Activated CD8-positive, alpha-beta memory T cell treated with anti-CD3 and anti-CD28 coated beads for 48 hours (primary cell): ENCODE measurements around the gene TGIF2.
"Not testable (repeated sequence)": the region's sequence is repeated elsewhere in the genome, so short reads cannot be mapped to it uniquely, and the experiment has no call there.

Experiments used
- DNase-seq, 3 experiments: peaks; one replicate each; pipeline ENCODE4 v3.0.0-alpha.2; 2020; ENCODE audit warnings: low read depth in 2 of 3, low spot score in 2 of 3

The TGIF2 gene

GRCh38 chr20:36611625-36612024 lies 38.2 kb downstream of the TGIF2 start:
- no peak for DNase-seq

- no peak for DNase-seq
Measured at GRCh38 chr20:36613974-36614373, 40.6 kb downstream of the TGIF2 start.

- DNase-seq = no peak
Measured at GRCh38 chr20:36614781-36615557, 41.6 kb downstream of the TGIF2 start.

GRCh38 chr20:36620917-36621316 lies 47.5 kb downstream of the TGIF2 start:
- DNase-seq = no peak

- no peak for DNase-seq
Measured at GRCh38 chr20:36623444-36623843, 50.0 kb downstream of the TGIF2 start.

- no peak for DNase-seq
Measured at GRCh38 chr20:36624068-36624943, 50.9 kb downstream of the TGIF2 start.

- no peak for DNase-seq
Measured at GRCh38 chr20:36624944-36625324, 51.5 kb downstream of the TGIF2 start.

- DNase-seq = no peak
Measured at GRCh38 chr20:36628076-36628475, 54.7 kb downstream of the TGIF2 start.

- DNase-seq = no peak
Measured at GRCh38 chr20:36629719-36630681, 56.6 kb downstream of the TGIF2 start.

GRCh38 chr20:36631646-36632045 lies 58.2 kb downstream of the TGIF2 start:
- DNase-seq = no peak

GRCh38 chr20:36632147-36632486 lies 58.7 kb downstream of the TGIF2 start:
- DNase-seq = no peak

GRCh38 chr20:36632487-36633284 lies 59.3 kb downstream of the TGIF2 start:
- DNase-seq = no peak

GRCh38 chr20:36633285-36633772 lies 59.9 kb downstream of the TGIF2 start:
- no peak for DNase-seq

- no peak for DNase-seq
Measured at GRCh38 chr20:36634342-36634741, 60.9 kb downstream of the TGIF2 start.

GRCh38 chr20:36638876-36639400 lies 65.5 kb downstream of the TGIF2 start:
- not testable (repeated sequence) for DNase-seq

GRCh38 chr20:36641506-36641843 lies 68.1 kb downstream of the TGIF2 start:
- DNase-seq = no peak

GRCh38 chr20:36642136-36642535 lies 68.7 kb downstream of the TGIF2 start:
- DNase-seq = no peak
